ENCODE results near the gene ASB16. TPM values are rescaled to one million over a fixed set of nuclear protein-coding genes. Genes with fewer than 3 reads are reported as not detected.

The ASB16 gene
- total RNA-seq, 4 donors from 2014 or later, result 0.57 TPM; not detected in 3

GRCh38 chr17:44219108-44219615, 48.7 kb downstream of the ASB16 start:
- peak overlapping the region; percentile 90 to 99 (median 96) for H3K4me3 ChIP-seq

GRCh38 chr17:44219616-44220212, 49.2 kb downstream of the ASB16 start, which contains the start of gene UBTF:
TSS of gene UBTF (minus strand) at chr17:44219675. CDS start at chr17:44218229, 1,446 bp downstream.
- peak within 1 kb of the TSS; percentile 99 to 100 (median 100) for H3K27ac ChIP-seq
- H3K9me3 ChIP-seq, result no peaks in the 10 kb centered on the region
- H3K4me1 ChIP-seq, result peaks cover 0 to 43% (median 29%) of the 10 kb centered on the region in 4 donors
- H3K4me3 ChIP-seq, result peak within 1 kb of the TSS; percentile 90 to 99 (median 96)
- peaks cover 0 to 26% (median 0%) of the 10 kb centered on the region in 3 donors for H3K36me3 ChIP-seq
- no peaks in the 10 kb centered on the region for H3K27me3 ChIP-seq
- TF ChIP-seq CTCF (IDR thresholded peaks at IDR 0.05) (no peak), POLR2A (IDR thresholded peaks at IDR 0.05) (peak in 1 of 2 donors; percentile 10)
- peak; percentile 69 to 82 (median 82) for DNase-seq

More at GRCh38 chr17:44219108-44219615, 48.7 kb downstream of the ASB16 start:
- peak overlapping the region; percentile 99 to 100 (median 100) for H3K27ac ChIP-seq
- peak; percentile 23 to 75 (median 62) for TF ChIP-seq CTCF (IDR thresholded peaks at IDR 0.05)
- TF ChIP-seq POLR2A (IDR thresholded peaks at IDR 0.05), result peak; percentile 33 to 71
- no peaks in the 10 kb centered on the region for H3K9me3 ChIP-seq
- peak; percentile 53 to 85 (median 82) for DNase-seq
- no peaks in the 10 kb centered on the region for H3K27me3 ChIP-seq
- H3K36me3 ChIP-seq, result peaks cover 0 to 32% (median 0%) of the 10 kb centered on the region in 3 donors
- peaks cover 0 to 43% (median 31%) of the 10 kb centered on the region in 4 donors for H3K4me1 ChIP-seq

- TF ChIP-seq POLR2A (IDR thresholded peaks at IDR 0.05) (no peak), CTCF (IDR thresholded peaks at IDR 0.05) (no peak)
- Histone ChIP-seq H3K4me3 (peak overlapping the region; percentile 90 to 99 (median 96)), H3K36me3 (peaks cover 0 to 19% (median 0%) of the 10 kb centered on the region in 3 donors), H3K4me1 (peaks cover 0 to 43% (median 24%) of the 10 kb centered on the region in 4 donors), H3K27me3 (no peaks in the 10 kb centered on the region), H3K9me3 (no peaks in the 10 kb centered on the region), H3K27ac (peak overlapping the region; percentile 99 to 100 (median 100))
- DNase-seq, result peak; percentile 52 to 75 (median 74)
Measured at GRCh38 chr17:44220213-44221083, 49.9 kb downstream of the ASB16 start.

- no peaks in the 10 kb centered on the region for H3K9me3 ChIP-seq
- peak; percentile 66 to 88 (median 86) for DNase-seq
- TF ChIP-seq POLR2A (IDR thresholded peaks at IDR 0.05), result peak; percentile 39 to 54
- TF ChIP-seq CTCF (IDR thresholded peaks at IDR 0.05), result no peak
- H3K27ac ChIP-seq, result peak overlapping the region; percentile 99 to 100 (median 100)
- peaks cover 0 to 11% (median 0%) of the 10 kb centered on the region in 3 donors for H3K36me3 ChIP-seq
- no peaks in the 10 kb centered on the region for H3K27me3 ChIP-seq
- H3K4me3 ChIP-seq, result peak overlapping the region; percentile 90 to 99 (median 96)
- peaks cover 0 to 43% (median 16%) of the 10 kb centered on the region in 4 donors for H3K4me1 ChIP-seq
Measured at GRCh38 chr17:44221084-44221861, 50.8 kb downstream of the ASB16 start.

- Histone ChIP-seq H3K4me3 (peak overlapping the region; percentile 90 to 99 (median 96)), H3K9me3 (no peaks in the 10 kb centered on the region), H3K27me3 (no peaks in the 10 kb centered on the region), H3K27ac (peak overlapping the region; percentile 99 to 100 (median 100)), H3K4me1 (peaks cover 0 to 38% (median 13%) of the 10 kb centered on the region in 4 donors), H3K36me3 (peaks cover 0 to 6% (median 0%) of the 10 kb centered on the region in 3 donors)
- DNase-seq, result peak in 1 of 3 donors; percentile 62
- TF ChIP-seq CTCF (IDR thresholded peaks at IDR 0.05) (no peak), POLR2A (IDR thresholded peaks at IDR 0.05) (no peak)
Measured at GRCh38 chr17:44221862-44222111, 51.3 kb downstream of the ASB16 start.

Measured in Peyer's patch (tissue), 4 donors.